Activated CD4-positive, alpha-beta T cell treated with anti-CD3 and anti-CD28 coated beads, Interleukin-2, Interleukin-6, amounts not matched to agents 100 ng/mL and 50 ng/mL, durations not matched to agents 16 hours and 8 hours (primary cell): ENCODE results near the gene TNFRSF9.
"Not testable (repeated sequence)": the region's sequence is repeated elsewhere in the genome, so short reads cannot be mapped to it uniquely, and the experiment has no call there.

Source experiments
- DNase-seq: peaks from one replicate; pipeline ENCODE4 v3.0.0-alpha.2; 2020

The TNFRSF9 gene

DNA sequence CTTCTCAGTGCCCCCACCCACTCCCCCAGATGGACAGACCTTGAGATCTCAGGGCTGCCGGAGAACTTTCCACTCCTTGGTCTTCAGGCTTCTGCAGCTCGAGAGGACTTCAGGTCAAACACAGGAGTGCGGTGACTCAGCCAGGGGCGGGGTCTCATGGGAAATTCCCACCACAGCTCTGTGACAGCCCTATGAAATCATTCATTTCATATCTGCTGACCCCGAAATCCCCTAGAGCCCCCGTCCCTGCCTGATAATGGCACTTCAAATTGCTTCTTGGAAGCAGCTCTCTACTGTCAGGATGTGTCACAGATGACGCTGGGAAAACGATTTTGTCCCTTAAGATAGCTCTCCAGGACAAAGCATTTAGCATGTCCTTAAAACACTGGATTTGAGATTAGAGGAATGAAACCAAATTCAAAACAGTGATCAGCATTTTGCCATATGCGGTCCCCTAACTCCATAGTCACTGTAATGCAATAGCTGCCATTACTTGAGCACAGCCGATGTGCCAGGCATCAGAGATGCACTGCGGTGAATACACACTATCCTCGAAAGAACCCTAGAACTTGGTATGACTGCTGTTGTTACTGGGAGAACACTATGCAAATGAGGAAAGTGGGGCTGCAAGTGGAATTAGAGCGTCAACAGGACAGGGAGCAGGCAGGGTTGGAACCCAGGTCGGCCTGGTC, at the start of gene TNFRSF9:
Gene TNFRSF9, minus strand, starts transcription at position 95 of the 692 bp plus-strand sequence. CDS start 845 bp downstream, outside the sequence.
- peak; percentile 77 for DNase-seq

DNA sequence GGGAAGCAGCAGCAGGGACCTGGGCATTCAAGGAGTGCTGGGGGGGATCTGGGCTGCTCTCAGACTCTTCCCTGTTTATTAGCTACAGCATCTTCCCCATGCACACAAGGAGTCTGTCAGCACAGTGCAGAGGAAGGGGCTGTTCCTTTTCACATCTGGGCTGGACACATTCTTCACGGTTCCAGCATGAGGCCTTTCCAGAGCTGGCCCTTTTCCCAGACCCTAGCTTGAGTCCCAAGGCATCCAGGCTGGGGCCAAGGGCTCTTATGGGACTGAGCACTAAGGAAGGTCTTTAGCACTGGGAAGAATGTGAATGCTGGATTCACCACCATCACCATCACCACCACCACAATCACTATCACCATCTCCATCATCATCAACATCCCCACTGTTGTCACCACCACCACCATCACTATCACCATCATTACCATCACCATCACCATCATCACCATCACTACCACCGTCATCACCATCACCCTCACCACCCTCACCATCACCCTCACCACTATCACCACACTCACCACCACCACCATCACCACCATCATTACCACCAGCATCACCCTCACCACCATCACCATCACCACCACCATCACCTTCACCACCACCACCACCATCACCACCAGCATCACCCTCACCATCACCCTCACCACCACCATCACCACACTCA, 49.3 kb upstream of the TNFRSF9 start:
- DNase-seq: no peak

DNA sequence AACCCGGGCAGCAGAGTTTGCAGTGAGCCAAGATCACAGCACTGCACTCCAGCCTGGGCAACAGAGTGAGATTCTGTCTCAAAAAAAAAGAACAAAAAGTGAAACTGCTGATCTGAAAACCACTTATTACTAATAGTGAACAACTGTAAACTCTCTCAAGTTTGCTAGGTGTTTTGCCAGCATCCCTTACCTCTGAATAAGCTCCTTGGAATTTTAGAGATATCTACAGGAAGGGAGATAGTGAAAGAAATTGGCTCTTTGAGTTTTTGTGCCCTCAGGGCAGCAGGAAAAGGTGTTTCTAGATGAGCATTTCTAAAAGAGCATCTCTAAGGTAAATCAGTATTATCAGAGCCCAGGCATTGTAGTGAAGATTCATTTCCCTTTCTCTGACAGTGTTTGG, 47.9 kb upstream of the TNFRSF9 start:
- DNase-seq: no peak

DNA sequence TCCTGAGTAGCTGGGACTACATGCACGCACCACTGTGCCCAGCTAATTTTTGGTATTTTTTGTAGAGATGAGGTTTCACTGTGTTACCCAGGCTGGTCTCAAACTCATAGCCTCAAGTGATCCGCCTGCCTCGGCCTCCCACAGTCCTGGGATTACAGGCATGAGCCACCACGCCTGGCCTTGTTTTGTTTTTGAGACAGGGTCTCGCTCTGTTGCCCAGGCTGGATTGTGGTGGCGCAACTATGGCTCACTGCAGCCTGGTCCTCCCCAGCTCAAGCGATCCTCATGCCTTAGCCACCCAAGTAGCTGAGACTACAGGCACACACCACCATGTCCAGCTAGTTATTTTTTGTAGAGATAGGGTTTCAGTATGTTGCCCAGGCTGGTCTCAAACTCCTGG, 46.9 kb upstream of the TNFRSF9 start:
- no peak for DNase-seq

DNA sequence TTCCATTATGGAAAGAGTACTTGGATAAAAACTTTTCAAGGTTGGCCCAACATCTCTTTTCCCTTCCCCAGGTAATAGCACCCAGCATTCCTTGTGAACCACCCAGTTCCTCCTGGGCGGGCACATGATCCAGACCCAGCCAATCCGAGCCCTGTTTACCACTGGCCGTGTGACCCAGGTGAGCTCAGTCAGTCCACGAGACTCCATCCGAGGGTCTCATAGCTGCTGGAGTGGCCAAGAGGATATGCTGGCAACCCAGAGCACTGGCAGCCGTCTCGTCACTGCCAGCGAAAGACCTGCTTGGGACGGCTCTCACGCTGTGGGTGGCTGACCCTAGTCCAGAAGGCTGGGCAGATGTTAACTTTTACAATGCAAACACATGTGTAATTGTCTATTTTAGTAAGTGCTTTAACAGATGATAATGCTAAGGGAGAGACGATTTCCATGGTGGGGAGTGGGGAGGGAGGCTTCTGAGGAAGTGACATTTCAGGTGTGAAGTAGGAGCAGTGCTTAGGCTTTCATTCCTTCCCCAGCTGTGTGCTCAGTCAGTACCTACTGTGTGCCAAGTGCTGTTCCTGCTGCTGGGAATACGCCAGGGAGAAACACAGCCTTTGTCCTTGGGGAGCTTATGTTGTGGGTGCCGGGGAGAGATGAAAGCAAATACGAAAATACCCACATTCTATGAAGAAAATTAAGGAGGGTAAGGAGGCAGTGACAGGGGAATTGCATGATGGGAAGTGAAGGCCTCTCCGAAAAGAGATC, 45.4 kb upstream of the TNFRSF9 start:
- DNase-seq: no peak

DNA sequence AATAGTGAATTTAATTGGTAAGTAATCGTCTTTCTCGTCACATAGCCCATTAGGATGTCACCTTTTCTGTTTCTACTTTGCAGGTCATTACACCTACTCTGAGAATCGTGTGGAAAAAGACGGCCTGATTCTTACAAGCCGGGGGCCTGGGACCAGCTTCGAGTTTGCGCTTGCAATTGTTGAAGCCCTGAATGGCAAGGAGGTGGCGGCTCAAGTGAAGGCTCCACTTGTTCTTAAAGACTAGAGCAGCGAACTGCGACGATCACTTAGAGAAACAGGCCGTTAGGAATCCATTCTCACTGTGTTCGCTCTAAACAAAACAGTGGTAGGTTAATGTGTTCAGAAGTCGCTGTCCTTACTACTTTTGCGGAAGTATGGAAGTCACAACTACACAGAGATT, 44.2 kb upstream of the TNFRSF9 start:
- no peak for DNase-seq

DNA sequence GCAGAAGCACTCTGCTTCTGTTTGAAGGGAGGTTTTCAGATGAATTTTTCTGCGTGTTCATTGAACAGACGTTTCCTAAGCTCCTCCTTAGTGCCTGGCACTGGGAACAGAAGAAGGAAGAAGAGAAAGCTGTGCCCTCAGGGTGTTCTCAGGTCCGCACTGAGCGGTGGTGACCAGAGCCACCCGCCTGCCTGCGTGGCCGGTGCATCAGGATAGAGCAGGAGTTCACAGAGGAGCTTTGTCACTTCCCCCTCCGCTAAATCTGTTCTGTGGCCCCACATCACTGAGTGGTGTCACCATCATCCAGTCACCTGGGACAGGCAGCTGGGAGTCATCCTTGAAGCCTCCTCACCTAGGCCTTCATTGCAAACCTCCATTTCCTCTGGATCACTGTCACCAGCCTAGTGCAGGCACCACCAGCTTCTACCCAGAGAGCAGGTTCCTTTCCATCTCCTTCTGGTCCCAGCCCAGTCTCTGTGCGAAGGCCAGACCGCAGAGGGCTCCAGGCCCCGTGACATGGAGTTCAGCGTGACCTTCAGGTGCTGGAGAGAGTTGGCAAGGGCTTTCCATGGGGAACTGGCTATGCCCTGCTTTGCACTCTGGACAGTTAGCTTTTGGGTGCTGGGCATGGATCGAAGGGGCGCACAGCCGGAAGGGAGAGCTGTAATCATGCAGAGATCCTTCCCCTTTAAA, 42.6 kb upstream of the TNFRSF9 start:
- DNase-seq: no peak

DNA sequence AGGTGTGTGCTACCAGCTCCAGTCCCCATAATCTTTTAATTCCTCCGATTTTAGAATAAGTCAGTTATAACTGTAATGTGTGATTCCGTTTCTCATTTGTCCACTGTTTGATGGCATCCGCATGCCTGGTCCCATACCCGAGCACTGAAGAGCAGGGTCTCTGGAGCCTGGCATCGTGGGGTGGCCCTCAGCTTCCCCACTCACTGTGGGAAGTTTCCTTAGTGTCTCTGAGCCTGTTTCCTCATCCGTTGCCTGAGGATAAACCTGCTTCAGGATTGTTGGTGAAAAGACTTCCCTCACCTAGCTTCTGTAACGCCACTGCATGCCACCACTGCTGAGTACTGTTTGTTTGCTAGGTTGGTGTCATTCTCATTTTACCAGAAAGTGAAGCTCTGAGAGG, 40.3 kb upstream of the TNFRSF9 start:
- no peak for DNase-seq

DNA sequence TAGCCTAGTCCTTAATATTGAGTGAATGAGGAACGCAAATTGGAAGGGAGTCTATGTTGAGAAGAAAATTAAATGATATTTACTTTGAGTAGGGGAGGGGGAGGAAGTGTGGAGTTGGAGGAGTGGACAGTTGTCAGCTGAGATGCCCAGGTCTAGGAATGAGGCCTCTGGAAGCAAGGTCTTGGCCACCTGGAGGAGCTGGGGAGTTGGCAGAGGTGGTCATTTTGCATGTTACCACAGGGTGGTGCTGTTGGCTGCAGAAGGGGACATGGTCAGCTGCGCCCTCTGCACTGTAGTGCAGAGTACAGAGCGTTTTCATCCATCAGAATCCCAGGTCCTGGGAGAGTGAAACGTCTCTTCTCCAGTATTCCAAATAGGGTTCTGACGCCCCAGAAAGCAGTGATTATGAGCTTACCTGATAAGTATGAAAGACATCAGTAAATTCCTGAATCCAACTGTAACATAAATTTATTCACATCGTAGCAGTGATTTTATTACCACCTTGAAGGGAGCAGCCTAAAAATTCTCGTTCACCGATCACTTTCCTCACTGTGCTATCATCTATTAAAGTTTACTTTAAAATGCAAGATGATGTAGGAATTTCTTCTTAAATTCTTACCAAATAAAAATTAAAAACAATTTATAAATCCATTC, 34.7 kb upstream of the TNFRSF9 start:
- peak; percentile 48 for DNase-seq

DNA sequence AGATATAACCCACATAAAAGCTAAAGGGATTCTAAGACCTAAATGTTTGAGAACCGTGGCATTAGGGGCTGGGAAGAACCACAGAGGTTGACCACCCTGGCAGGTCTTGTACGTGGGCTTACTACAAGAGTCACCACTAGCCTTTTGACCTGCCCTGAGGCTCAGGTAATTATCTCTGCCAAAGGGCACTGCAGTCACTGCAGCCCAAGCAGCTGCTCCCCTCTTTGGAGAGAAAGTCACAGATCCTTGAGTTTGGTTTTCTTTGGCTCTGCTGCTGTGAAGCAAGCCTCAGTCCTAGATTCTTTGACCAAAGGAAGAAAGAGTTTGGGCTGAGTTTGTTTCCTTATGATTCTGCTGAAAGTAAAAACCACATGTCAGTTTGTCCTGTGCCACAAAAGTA, 32.4 kb upstream of the TNFRSF9 start:
- no peak for DNase-seq

DNA sequence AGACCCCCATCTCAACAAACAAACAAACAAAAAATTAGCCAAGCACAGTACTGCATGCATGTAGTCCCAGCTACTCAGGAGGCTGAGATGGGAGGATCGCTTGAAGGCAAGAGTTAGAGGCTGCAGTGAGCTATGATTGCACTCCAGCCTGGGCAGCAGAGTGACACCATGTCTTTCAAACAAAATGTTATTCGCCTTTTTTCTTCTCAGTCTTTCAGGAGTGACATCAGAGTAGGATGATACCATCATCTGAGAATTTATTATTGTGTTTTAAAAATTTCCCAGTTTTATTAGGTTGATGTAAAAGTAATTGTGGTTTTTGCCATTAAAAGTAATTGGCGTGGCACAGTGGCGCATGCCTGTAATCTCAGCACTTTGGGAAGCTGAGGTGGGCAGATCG, 31.6 kb upstream of the TNFRSF9 start:
- DNase-seq: no peak

DNA sequence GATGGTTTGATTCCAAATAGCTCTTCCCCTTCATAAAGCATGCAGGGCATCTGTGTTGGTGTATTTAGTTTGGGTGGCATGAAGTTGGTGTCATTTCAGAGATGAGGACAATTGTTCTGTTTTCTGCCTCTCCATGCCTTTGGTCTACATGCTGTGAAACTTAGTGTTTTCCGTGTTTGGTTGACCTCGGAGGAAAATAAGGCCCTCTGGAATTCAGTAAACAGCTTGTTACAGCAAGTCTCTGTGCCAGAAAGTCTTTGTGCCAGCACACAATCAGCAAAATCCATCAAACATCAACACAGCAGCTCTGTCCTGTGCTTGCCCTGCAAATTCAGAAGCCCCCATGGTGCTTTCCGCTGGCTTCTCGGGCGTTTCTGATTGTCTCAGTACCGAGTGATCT, 30.4 kb upstream of the TNFRSF9 start:
- no peak for DNase-seq

DNA sequence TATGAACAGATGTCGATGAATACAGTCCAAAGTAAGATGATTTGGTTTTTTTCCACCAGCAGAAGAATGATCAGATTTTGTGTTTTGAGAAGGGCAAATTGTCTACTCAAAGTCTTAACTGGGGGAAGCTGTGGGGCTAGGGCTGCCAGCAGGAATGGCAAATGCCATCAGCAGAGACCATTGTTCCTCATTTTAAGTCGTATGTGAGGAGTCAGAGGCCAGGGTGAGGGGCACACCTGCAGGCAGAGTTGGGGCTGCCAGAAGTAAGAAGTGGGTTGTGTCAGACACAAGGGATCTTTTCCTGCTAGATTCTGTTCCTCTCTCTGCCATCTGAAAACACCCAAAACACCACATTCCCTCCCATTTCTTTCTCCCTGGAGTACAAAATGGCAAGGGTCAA, 29.6 kb upstream of the TNFRSF9 start:
- no peak for DNase-seq

DNA sequence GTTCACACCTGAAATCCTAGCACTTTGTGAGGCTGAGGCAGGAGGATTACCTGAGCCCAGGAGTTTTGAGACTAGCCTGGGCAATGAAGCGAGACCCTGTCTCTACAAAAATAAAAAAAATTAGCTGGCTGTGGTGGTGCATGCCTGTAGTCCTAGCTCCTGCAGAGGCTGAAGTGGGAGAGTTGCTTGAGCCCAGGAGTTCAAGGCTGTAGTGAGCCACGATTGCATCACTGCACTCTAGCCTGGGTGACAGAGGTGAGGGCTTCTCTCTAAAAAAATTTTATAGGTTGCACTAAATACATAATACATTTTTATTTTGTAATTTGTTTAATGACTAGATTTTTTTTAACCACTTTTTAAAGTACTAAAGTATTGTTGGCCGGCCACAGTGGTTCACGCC, 27.0 kb upstream of the TNFRSF9 start:
- no peak for DNase-seq

DNA sequence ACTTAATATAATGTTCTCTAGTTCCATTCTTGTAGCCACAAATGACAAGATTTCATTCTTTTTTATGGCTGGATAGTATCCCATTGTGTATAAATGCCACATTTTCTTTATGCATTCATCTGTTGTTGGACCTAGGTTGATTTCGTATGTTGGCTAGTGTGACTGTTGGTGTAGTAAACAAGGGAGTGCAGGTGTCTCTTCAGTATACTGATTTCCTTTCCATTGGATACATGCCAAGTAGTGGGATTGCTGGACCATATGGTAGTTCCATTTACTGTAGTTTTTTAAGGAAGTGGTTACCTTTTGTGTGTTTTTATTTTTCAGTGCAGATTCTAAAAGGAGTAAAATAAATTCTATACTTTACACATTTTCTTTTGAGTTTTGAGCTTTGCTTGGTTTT, 26.6 kb upstream of the TNFRSF9 start:
- no peak for DNase-seq

DNA sequence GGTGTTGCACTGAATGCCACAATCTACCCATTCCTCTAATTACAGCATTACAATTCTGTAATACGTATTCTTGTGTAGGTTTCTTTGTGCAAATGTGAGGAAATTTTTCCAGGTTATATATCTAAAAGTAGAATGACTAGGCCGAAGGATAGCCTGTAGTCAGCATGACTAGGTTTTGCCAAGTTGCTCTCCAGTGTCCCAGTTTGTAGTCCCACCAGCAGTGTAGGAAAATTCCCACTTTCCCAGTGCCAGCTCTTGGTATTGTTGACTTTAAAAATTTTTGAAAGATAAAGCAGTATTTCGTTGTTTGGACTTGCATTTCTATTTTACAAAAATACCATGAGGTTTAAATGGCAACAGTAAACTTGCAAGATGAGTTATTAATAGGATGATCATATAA, 23.8 kb upstream of the TNFRSF9 start:
- DNase-seq: no peak

DNA sequence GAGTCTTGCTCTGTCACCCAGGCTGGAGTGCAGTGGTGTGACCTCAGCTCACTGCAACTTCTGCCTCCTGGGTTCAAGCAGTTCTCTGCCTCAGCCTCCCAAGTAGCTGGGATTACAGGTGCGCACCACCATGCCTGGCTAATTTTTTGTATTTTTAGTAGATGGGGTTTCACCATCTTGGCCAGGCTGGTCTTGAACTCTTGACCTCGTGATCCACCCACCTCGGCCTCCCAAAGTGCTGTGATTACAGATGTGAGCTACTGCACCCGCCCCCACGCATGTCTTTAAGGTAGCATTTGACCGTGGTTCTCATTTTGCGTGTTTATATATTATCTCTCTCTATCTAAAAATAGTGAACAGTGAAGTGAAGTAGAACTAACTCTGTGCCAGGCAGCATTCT, 23.2 kb upstream of the TNFRSF9 start:
- not testable (repeated sequence) for DNase-seq

DNA sequence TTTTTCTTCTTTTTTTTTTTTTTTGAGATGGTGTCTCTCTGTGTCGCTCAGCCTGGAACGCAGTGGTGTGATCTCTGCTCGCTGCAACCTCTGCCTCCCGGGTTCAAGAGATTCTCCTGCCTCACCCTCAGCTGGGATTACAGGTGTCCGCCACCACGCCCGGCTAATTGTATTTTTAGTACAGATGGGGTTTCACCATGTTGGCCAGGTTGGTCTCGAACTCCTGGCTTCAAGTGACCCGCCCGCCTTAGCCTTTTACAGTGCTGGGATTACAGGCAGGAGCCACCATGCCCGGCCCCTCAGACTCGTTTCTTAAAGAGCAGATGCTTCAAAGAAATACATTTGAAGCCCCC, 22.7 kb upstream of the TNFRSF9 start:
- DNase-seq: not testable (repeated sequence)

DNA sequence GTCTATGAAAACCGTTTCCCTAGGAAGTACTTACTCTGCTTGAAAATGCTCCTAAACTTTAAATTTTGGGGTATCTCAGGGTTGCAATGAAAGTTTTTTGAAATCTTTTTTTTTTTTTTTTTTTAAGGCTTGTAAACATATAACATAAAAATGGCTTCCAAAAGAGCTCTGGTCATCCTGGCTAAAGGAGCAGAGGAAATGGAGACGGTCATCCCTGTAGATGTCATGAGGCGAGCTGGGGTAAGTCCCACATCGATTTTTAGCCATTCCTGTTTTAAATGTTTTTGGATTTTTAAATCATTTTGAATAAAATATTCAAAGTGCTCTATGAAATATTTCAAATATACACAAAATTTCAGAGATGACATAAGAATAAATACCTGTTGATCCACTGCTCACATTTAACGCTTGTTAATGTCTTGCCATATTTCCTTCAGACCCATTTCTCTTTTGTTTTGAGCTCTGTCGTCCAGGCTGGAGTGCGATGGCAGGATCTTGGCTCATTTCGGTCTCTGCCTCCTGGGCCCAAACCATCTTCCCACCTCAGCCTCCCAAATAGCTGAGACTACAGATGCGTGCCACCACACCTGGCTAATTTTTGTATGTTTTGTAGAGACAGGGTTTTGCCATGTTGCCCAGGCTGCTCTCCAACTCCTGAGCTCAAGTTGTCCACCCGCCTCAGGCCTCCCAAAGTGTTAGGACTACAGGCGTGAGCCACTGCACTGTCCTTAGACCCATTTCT, 22.2 kb upstream of the TNFRSF9 start:
- no peak for DNase-seq

DNA sequence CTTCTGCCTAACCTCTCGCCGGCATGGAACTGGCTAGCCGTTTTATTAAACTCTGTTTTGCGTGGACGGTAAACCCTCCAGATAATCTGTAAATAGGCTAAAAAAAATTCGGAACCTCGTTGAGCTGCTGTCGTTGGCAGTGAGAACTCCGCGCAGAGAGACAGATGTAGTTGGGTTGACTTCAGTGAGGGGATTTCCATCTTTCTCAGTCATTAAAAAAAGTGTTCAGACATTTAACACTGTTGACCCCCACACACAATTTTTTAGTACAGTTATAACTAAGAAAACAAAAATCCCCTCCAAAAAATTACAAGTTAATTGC, 21.3 kb upstream of the TNFRSF9 start:
- no peak for DNase-seq

DNA sequence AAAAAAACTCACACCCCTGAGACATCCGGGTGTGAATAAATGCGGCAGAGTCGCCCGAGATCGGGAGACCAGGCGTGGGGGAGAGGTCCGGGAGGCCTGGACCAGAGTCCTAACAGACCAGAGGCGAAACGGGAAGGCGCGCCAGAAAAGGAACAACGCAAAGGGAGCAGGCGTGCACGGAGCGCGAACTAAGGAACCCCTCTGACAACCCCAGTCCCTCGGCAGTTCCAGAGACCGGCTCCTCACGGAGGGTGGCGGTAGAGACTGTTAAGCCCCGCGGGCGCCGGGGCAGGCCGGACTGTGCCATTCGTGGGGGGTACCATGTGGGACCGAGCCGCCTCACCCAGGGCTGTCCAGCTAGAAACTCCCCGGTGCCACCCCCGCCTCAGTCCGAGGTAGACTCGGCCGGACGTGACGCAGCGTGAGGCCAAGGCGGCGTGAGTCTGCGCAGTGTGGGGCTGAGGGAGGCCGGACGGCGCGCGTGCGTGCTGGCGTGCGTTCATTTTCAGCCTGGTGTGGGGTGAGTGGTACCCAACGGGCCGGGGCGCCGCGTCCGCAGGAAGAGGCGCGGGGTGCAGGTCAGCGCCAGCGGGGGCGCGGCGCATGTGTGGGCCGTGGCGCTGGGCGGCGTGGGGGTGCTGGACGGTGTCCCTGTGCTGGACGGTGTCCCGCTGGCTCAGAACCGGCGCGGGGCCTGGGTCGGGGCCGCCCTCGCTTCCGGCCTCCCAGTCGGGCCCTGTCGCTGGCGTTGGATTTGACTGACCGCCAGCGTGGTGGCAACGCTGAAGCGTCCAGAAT, 20.8 kb upstream of the TNFRSF9 start, which contains the start of gene PARK7:
Gene PARK7, plus strand, starts transcription at position 496 of the 798 bp plus-strand sequence. CDS start 1,075 bp downstream, outside the sequence.
- peak; percentile 100 for DNase-seq

DNA sequence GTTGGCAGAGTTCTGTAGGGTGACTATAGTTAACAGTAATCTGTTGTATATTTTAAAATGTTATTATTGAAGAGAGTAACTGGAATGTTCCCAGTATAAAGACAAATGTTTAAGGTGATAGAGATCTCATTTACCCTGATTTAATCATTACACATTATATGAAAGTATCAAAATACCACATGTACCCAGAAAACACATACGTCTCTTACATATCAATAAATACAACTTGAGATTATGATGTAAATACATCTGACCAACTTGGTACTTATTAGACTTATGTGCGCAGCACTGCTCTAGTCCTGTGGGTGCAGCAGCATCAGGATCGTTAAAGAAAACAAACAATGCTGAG, 20.2 kb upstream of the TNFRSF9 start:
- DNase-seq: no peak
